ENCODE results near the gene MAPT.

GRCh38 chr17:45985447-45985846, 91.1 kb downstream of the MAPT start:
- TF ChIP-seq ISL1 (CRISPR knock-in tag; IDR thresholded peaks at IDR 0.05), result no peak
- no peak for TF ChIP-seq ARNTL (CRISPR knock-in tag; IDR thresholded peaks at IDR 0.05; ENCODE audit: borderline replicate concordance, low read depth)
- TF ChIP-seq POU6F1 (CRISPR knock-in tag; IDR thresholded peaks at IDR 0.05; ENCODE audit: borderline replicate concordance, low read depth), result no peak
- no peak for TF ChIP-seq PATZ1 (CRISPR knock-in tag; IDR thresholded peaks at IDR 0.05; ENCODE audit: borderline replicate concordance)
- TF ChIP-seq ZFP30 (CRISPR knock-in tag; IDR thresholded peaks at IDR 0.05), result no peak
- TF ChIP-seq ZC3H10 (CRISPR knock-in tag; IDR thresholded peaks at IDR 0.05), result no peak
- TF ChIP-seq TCF4 (CRISPR knock-in tag; IDR thresholded peaks at IDR 0.05; ENCODE audit: borderline replicate concordance), result no peak
- TF ChIP-seq CREB5 (CRISPR knock-in tag; IDR thresholded peaks at IDR 0.05; ENCODE audit: low read depth), result no peak
- TF ChIP-seq PPARA (CRISPR knock-in tag; IDR thresholded peaks at IDR 0.05; ENCODE audit: borderline replicate concordance), result no peak
- no peak for TF ChIP-seq CSDC2 (CRISPR knock-in tag; IDR thresholded peaks at IDR 0.05)
- TF ChIP-seq ZFP3 (CRISPR knock-in tag; IDR thresholded peaks at IDR 0.05), result no peak
- no peak for TF ChIP-seq ZNF8 (CRISPR knock-in tag; IDR thresholded peaks at IDR 0.05)

Measured in SK-N-SH treated with all-trans-retinoic acid at 6 μM for 48 hours (cell line).